Measurements from ENCODE around the gene KRTAP4-5. TPM values are rescaled to one million over a fixed set of nuclear protein-coding genes. Genes with fewer than 3 reads are reported as not detected.
"Not testable (repeated sequence)": the region's sequence is repeated elsewhere in the genome, so short reads cannot be mapped to it uniquely, and the experiment has no call there.

KRTAP4-5 gene
- total RNA-seq, 1 experiment from 2014 or later, result not detected

DNA sequence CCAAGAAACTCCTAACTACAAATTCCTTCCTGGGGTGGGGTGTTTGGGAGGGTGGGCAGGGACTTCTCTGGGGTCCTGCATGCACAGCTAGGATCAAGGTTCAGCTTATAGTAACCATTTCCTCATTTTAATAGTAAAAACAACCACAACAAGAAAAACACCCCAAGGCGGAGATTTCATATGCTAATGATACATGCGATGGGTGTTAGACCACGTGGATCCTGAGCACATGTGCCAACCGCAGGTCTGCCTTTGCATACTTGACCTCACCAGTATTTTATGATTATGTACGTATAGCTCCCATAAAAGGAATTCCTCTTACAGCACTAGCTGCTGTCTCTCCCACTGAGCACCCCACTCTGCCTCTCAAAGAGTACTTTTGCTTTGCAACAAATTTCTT is 33.3 kb downstream of the KRTAP4-5 start:
- BruUV-seq (replicated peaks), result no TSS peak
- intact Hi-C loops (cut with micrococcal nuclease; ENCODE audit: unreplicated experiment), result no loop called here
- CTCF ChIA-PET, result interaction anchor here (0.6 kb wide), 1 partner anchor 428 kb away, joined by 3 read pairs; no protein-coding TSS in a partner anchor

DNA sequence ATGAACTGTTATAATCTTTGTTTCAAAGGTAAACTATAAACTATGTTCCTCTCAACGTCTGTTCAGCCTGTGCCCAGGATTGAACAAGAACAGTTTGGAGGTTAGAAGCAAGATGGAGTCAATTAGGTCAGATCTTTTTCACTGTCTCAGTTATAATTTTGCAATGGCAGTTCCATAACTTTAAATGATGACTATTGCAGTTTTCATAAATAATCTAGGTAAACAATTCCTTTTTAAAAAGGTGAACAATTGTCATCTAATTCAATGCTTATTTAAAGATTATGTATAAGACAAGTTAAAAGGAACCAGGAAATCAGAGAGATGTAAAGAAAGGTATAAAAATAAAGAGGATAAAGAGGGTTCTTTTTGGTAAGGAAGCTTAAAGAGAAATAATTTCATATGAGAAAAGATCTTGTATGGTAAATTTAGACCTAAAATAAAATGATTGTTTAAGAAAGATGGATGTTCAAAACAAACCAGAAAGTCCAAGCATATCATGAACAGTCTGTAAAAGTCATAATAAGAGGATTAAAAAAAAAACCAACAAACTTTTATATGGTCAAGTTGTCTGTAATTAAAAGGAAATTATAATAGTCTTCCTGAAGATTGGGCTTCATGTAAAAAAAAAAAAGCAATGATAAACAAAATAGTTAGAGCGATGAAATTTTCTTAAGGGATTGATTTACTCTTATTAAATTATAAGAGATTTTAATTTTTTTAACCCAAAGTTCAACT is 38.3 kb downstream of the KRTAP4-5 start:
- no peak for DNase-seq
- no peaks in the 10 kb centered on the region for H3F3A ChIP-seq (ENCODE audit: insufficient read depth, low read depth)
- no peaks in the 10 kb centered on the region for H4K20me1 ChIP-seq (ENCODE audit: insufficient read depth)
- ChIA-PET POLR2A (ENCODE audit: unreplicated experiment) (interaction anchor here (0.6 kb wide), 1 partner anchor 227 kb away, joined by 3 read pairs; no protein-coding TSS in a partner anchor), CTCF (no interaction called here)
- H3K36me3 ChIP-seq (ENCODE audit: low read depth), result no peaks in the 10 kb centered on the region
- TF ChIP-seq, protein P1, sequence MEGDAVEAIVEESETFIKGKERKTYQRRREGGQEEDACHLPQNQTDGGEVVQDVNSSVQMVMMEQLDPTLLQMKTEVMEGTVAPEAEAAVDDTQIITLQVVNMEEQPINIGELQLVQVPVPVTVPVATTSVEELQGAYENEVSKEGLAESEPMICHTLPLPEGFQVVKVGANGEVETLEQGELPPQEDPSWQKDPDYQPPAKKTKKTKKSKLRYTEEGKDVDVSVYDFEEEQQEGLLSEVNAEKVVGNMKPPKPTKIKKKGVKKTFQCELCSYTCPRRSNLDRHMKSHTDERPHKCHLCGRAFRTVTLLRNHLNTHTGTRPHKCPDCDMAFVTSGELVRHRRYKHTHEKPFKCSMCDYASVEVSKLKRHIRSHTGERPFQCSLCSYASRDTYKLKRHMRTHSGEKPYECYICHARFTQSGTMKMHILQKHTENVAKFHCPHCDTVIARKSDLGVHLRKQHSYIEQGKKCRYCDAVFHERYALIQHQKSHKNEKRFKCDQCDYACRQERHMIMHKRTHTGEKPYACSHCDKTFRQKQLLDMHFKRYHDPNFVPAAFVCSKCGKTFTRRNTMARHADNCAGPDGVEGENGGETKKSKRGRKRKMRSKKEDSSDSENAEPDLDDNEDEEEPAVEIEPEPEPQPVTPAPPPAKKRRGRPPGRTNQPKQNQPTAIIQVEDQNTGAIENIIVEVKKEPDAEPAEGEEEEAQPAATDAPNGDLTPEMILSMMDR (conservative IDR thresholded peaks at IDR 0.05), result no peak
- TF ChIP-seq EZH2 (IDR thresholded peaks at IDR 0.05; ENCODE audit: low read depth), result no peak
- no peak overlapping the region for H3K4me2 ChIP-seq
- no peak overlapping the region for H2AFZ ChIP-seq
- H3K27me3 ChIP-seq (ENCODE audit: insufficient read depth, low read depth), result no peaks in the 10 kb centered on the region
- no peak overlapping the region for H3K4me3 ChIP-seq
- no peaks in the 10 kb centered on the region for H3K79me2 ChIP-seq (ENCODE audit: low read depth)
- peaks cover 13% of the 10 kb centered on the region for H3K9me3 ChIP-seq (ENCODE audit: insufficient read depth, low read depth)
- no peak overlapping the region for H3K27ac ChIP-seq
- no TSS peak for BruUV-seq (replicated peaks)
- 0 out of 2 replicates have a peak, but pooled peaks cover 5% of the 10 kb centered on the region for H3K4me1 ChIP-seq (replicated peaks; ENCODE audit: insufficient read depth)
- intact Hi-C loops (cut with micrococcal nuclease; ENCODE audit: unreplicated experiment), result no loop called here
- no peaks in the 10 kb centered on the region for H3K9me2 ChIP-seq (ENCODE audit: insufficient read depth)

More for the DNA sequence above, 33.3 kb downstream of the KRTAP4-5 start:
- no peaks in the 10 kb centered on the region for H3K4me1 ChIP-seq (replicated peaks; ENCODE audit: insufficient read depth)
- H3K36me3 ChIP-seq (ENCODE audit: low read depth), result no peaks in the 10 kb centered on the region
- H3K27ac ChIP-seq, result no peak overlapping the region
- POLR2A ChIA-PET (ENCODE audit: unreplicated experiment), result no interaction called here
- no peaks in the 10 kb centered on the region for H4K20me1 ChIP-seq (ENCODE audit: insufficient read depth)
- no peaks in the 10 kb centered on the region for H3K9me2 ChIP-seq (ENCODE audit: insufficient read depth)
- no peak overlapping the region for H3K4me2 ChIP-seq
- TF ChIP-seq, protein P1 (conservative IDR thresholded peaks at IDR 0.05), result no peak
- no peak for TF ChIP-seq EZH2 (IDR thresholded peaks at IDR 0.05; ENCODE audit: low read depth)
- H3K4me3 ChIP-seq, result no peak overlapping the region
- no peaks in the 10 kb centered on the region for H3F3A ChIP-seq (ENCODE audit: insufficient read depth, low read depth)
- no peaks in the 10 kb centered on the region for H3K79me2 ChIP-seq (ENCODE audit: low read depth)
- no peak overlapping the region for H2AFZ ChIP-seq
- no peaks in the 10 kb centered on the region for H3K27me3 ChIP-seq (ENCODE audit: insufficient read depth, low read depth)
- H3K9me3 ChIP-seq (ENCODE audit: insufficient read depth, low read depth), result peaks cover 8% of the 10 kb centered on the region
- no peak for DNase-seq

- H3K79me2 ChIP-seq (ENCODE audit: low read depth); POLR2A ChIA-PET (ENCODE audit: unreplicated experiment); H3K36me3 ChIP-seq (ENCODE audit: low read depth); intact Hi-C loops (cut with micrococcal nuclease; ENCODE audit: unreplicated experiment); H3K27ac ChIP-seq; H4K20me1 ChIP-seq (ENCODE audit: insufficient read depth); CTCF ChIA-PET; H3K4me3 ChIP-seq; H3K4me2 ChIP-seq; DNase-seq; BruUV-seq (replicated peaks); H2AFZ ChIP-seq; H3K27me3 ChIP-seq (ENCODE audit: insufficient read depth, low read depth); H3K9me2 ChIP-seq (ENCODE audit: insufficient read depth): not testable (repeated sequence)
- H3K9me3 ChIP-seq (ENCODE audit: insufficient read depth, low read depth), result peaks cover 13% of the 10 kb centered on the region
- peaks cover 20% of the 10 kb centered on the region for H3K4me1 ChIP-seq (replicated peaks; ENCODE audit: insufficient read depth)
- H3F3A ChIP-seq (ENCODE audit: insufficient read depth, low read depth), result peaks cover 11% of the 10 kb centered on the region; the same call in 1 of the 2 replicates
Observed at GRCh38 chr17:41108728-41109386, 40.8 kb downstream of the KRTAP4-5 start.

Data from PC-9 (cell line).